Stimulated activated CD4-positive, alpha-beta T cell treated with anti-CD3 and anti-CD28 coated beads, Interleukin-2, amount 100 ng/mL, for 4 hours (primary cell): ENCODE results near the gene PRR18.

Experiments used
- DNase-seq: peaks from one replicate; pipeline ENCODE4 v3.0.0-alpha.2; 2020; ENCODE audit warnings: low read depth

Gene PRR18

GRCh38 chr6:166274739-166275370 is 33.3 kb downstream of the PRR18 start:
- no peak for DNase-seq

- no peak for DNase-seq
These were observed 34.0 kb downstream of the PRR18 start for GRCh38 chr6:166274163-166274562.

- no peak for DNase-seq
These were observed 36.8 kb downstream of the PRR18 start for GRCh38 chr6:166271376-166271765.

- DNase-seq, result no peak
These were observed 37.4 kb downstream of the PRR18 start for GRCh38 chr6:166270706-166271375.

- DNase-seq, result no peak
These were observed 38.7 kb downstream of the PRR18 start for GRCh38 chr6:166269301-166270039.

- no peak for DNase-seq
These were observed 39.8 kb downstream of the PRR18 start for GRCh38 chr6:166268431-166268830.

GRCh38 chr6:166267526-166267925 is 40.7 kb downstream of the PRR18 start:
- no peak for DNase-seq

GRCh38 chr6:166266336-166266735 is 41.9 kb downstream of the PRR18 start:
- DNase-seq, result no peak

GRCh38 chr6:166262743-166263515 is 45.3 kb downstream of the PRR18 start:
- DNase-seq, result no peak

- no peak for DNase-seq
These were observed 48.8 kb downstream of the PRR18 start for GRCh38 chr6:166259296-166259977.

- DNase-seq, result peak; percentile 29
These were observed 49.3 kb downstream of the PRR18 start for GRCh38 chr6:166258854-166259276.

GRCh38 chr6:166257911-166258318 is 50.3 kb downstream of the PRR18 start:
- DNase-seq, result peak; percentile 64
